GM19023 (cell line): ENCODE results near the gene ABHD17B.

Source experiments
- ATAC-seq: cut with Tn5 transposase; IDR thresholded peaks from one replicate; pipeline ENCODE4 v1.9.1; 2021; ENCODE audit warnings: mild to moderate bottlenecking, moderate library complexity; ENCODE audit not compliant: unreplicated experiment

The ABHD17B gene

DNA sequence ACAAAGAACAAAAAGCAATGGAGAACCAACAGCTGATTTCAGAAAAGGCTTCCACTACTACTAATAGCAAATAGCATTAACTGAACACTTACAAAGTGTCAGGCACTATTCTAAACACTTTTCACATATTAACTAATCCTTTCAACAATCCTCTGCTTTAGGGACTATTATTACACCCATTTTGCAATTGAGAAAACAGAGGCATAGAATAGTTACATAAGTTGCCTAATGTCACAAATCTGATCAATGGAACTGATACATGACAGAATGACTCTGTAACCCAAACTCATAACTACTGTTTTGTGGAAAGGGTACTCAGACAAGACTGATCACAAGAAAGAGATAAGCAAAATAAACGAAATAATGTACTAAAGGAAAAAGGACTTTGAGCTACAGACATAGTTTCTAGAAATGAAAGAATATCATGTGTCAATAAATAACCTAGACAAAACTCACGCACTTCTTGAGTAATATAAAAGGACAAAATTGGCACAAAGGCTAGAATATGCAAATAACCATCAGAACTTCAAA is 31.3 kb downstream of the ABHD17B start:
- ATAC-seq, result no peak

DNA sequence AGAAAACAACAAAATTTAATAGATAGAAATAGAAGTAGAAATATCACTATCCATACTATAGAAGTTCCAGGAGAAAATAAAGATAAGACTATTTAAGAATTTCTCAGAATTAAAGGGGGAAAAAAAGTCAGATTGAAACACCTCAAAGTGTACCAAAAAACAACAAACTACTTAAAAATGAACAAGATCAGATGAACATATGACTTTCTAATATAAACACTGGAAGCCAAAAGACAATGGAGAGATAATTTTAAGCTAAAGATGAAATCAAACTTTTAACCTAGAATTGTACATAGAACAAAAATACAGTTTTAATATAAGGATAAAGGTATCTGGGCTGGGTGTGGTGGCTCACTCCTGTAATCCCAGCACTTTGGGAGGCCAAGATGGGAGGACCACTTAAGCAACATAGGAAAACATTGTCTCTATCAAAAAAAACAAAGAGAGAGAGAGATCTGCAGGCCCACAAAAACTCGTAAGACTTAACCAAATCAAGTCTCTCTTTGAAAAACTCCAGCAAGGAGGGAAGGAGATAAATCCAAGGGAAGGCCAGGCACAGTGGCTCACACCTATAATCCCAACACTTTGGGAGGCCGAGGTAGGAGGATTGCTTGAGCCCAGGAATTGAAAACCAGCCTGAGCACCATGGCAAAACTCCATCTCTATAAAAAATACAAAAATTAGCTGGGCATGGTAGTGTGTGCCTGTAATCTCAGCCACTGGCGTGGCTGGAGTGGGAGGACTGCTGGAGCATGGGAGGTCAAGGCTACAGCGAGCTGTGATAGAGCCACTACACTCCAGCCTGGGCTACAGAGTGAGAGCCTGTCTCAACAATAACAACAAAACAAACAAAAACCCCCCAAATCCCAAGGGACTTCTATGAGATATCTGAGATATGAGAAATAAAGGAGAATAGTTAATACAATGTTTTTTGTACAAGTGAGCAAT is 32.4 kb downstream of the ABHD17B start:
- no peak for ATAC-seq

DNA sequence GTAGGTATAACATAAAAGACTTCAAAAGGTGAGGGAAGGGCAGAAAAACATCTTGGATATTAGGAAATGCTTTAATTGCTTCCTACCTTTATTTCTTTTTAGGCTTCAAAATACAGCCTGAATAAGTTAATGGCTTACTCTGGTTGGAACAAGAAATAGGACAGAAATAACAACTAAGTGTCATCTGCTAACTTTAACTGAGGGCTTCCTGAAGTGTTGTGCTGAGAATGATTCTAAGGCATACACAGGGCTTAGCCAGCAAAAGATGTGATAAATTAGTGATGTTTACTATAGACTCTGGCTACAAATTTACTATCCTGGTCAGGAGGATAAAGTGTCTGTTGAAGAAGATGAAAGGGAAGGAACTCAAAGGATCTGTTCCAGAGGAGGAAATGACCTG is 34.2 kb downstream of the ABHD17B start:
- no peak for ATAC-seq

DNA sequence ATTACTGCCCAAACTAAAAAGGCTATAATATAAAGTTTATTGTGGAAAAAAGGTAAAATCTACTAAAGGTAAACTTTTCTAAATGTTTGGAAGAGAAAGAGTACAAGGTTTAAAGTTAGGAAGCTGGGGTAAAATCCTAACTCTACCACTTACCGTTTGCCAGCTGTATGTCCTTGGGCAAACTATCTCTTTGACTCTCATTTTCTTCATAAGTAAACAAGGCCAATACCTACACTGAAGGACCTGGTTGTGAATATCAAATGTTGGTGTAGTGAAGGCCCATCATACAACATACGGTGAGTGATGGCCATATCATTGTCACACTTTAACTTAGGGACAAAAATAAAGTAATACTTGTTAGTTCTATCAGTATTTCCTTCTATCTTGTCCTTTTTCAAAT is 34.9 kb downstream of the ABHD17B start:
- ATAC-seq, result no peak

DNA sequence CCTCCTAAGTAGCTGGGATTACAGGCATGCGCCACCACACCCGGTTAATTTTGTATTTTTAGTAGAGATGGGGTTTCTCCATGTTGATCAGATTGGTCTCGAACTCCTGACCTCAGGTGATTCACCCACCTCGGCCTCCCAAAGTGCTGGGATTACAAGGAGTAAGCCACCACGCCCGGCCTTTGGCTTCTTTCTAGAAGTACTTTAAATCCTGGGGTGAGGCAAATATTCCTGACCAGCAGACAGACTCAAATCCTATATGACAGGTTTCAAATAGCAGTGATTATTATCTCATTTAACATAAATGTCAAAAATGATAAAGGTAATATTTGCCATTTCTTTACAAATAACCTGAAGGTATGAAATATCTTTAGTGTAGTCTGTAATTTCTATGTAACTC is 35.6 kb downstream of the ABHD17B start:
- ATAC-seq, result no peak

DNA sequence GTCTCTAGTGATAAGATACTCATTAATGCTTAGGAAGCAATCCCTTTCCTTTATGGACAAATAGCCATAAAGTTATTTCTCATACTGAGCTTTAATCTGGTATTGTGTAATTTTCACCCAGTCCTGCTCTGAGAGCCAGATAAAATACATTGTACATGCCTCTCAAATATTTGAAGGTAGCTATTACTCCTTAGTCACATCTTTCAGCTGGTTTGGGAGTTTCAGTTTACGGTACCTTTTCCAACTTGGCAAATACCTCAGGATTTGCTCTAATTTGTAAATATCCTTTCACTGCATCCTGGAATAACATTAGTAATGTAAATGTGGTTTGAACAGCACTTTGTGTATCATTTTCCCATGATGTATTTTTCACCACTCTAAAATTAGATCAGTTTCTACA is 47.4 kb downstream of the ABHD17B start:
- no peak for ATAC-seq

DNA sequence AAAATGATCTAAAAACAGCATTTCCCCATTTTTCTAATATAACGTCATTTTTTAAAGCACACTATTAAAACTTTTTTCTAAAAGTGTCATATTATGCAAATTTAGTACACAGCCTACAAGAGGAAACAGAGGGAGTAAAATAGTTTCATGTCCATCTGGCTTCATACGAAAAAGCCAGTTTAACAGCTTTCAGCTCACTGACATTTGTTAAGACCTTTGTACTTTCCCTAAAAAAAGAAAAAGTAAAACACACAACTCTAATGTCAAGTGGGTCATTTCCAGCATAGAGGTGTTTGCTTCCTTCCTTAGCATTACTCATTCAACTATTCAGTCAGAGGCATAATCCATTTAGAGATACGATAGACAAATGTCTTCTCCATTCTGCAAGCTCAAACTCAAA is 49.4 kb downstream of the ABHD17B start:
- no peak for ATAC-seq

GRCh38 chr9:71859939-71860338 is 51.1 kb downstream of the ABHD17B start:
- ATAC-seq, result no peak

GRCh38 chr9:71858812-71859211 is 52.2 kb downstream of the ABHD17B start:
- no peak for ATAC-seq

DNA sequence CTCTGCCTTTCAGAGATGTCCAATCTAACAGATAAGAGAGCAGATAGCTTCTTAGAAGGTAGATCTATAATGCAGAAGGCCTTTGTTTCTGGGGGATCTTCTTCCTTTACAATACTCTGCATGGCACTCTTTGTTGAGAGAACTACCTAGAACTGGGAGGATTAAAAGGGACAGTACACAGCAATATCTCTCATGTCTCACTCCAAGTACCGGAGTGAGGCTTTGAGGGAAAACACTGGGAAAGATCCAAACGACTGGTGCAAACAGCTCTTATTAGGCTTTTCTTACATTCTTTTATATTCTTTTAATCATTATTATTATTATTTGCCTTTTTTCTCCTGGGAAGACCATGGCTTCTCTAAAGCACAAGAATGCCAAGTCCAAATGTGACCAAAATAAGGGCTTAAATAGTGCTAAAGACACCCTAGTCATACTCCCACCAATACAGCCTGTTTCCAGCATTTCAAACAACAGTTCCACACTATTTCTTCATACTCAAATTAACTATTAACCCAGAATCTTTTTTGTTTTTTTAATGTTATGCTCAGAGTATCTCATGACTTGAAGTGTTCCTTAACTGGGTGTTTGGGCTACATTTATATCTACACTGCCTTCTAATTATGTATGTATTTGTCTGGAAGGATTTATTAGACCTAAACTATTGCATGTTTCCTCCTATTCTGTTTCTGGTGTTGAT is 52.7 kb downstream of the ABHD17B start:
- ATAC-seq, result no peak

- ATAC-seq, result no peak
These were observed 53.8 kb downstream of the ABHD17B start for GRCh38 chr9:71857159-71857558.

GRCh38 chr9:71854811-71855210 is 56.2 kb downstream of the ABHD17B start:
- no peak for ATAC-seq

GRCh38 chr9:71853084-71853483 is 57.9 kb downstream of the ABHD17B start:
- ATAC-seq, result no peak

- ATAC-seq, result no peak
These were observed 60.0 kb downstream of the ABHD17B start for GRCh38 chr9:71850996-71851395.

DNA sequence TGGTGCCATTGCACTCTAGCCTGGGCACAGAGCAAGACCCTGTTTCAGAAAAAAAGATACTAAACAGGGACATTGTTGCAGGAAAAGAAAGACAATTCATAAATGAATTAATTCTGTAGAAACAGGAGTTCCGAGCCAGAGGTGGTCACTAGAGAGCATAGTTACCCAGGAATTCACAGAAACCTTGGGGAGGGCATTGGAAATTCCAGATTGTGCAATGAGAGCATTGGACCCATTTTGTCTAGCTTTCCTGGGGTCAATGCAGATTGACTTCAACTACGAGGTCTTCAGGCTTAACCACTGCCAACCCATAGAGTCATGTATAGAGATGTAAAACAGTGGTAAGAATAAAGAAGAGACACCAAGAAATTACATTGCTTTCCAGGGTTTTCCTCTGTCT is 63.1 kb downstream of the ABHD17B start:
- ATAC-seq, result no peak

- ATAC-seq, result no peak
These were observed 66.2 kb downstream of the ABHD17B start for GRCh38 chr9:71844808-71845207.

GRCh38 chr9:71839668-71840067 is 71.3 kb downstream of the ABHD17B start:
- ATAC-seq, result no peak

DNA sequence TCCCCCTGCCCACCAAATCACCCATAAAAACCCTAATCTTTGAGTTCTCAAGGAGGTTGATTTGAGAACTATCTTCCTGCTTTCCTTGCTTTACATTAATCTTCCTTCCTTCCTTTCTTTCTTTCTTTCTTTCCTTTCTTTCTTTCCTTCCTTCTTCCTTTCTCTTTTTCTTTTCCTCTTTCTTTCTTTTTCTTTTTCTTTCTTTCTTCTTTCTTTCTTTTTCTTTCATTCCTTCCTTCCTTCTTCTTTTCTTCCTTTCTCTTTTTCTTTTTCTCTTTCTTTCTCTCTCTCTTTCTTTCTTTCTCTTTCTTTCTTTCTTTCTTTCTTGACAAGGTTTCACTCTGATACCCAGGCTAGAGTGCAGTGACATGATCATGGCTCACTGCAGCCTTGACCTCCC is 75.4 kb downstream of the ABHD17B start:
- no peak for ATAC-seq

DNA sequence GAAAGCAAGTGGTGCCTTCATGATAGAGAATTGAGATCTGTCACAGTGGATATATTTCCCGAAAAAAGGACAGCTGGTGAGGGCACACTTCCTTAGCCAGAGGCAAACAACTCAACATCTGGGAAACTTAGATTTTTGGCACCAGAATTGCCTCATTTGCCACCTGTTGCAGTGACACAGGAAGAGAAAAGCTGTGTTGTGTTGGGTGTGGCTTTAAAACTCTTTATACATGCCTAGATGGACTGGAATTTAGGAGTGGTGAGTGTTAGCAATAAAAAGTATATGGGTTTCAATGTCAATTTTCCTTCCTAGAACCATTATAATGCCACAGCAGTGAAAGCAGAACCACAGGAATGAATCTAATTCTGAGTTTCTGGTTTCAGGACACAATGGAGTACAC is 80.1 kb downstream of the ABHD17B start:
- no peak for ATAC-seq

- no peak for ATAC-seq
These were observed 80.8 kb downstream of the ABHD17B start for GRCh38 chr9:71830153-71830552.

DNA sequence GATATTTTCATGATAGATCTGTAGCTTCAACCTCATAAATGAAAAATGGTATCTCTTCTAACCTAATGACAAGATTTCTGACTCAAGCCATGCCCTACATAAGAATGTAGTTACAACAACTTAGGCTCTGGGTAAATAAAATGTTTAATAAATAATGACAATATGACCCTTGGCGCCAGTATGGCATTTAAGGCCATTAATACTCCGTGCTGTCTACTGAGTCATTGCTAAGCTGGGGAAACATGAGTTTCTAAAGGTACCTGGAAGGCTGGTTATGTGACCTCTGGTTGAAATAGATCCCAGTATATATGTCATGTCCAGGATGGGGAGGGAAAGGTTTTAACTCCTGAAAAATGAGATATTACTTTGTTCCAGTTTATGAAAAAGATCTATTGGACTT is 84.7 kb downstream of the ABHD17B start:
- no peak for ATAC-seq

DNA sequence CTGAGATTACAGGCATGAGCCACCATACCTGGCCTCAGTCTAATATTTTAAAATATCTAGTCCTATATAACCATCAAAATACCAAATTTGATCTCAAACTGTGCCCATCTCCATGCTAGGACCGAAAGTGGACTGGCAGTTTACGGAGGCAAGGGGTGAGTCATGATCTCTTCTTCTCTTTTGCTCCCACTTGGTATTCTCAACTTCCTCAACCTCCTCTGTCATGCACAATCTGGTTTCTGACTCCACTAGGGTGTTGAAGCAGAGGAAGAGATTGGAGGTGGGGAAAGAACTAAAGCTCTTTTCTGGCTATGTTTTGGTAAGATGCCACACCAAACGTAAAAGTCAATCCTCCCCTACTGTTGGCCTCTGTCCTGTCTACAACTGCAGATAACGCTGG is 86.7 kb downstream of the ABHD17B start:
- ATAC-seq, result no peak
